Measurements from ENCODE around the gene CCDC178.

The CCDC178 gene

GRCh38 chr18:33040213-33040612 lies 400.3 kb downstream of the CCDC178 start:
- no peak overlapping the region for H3K4me3 ChIP-seq (ENCODE audit: insufficient read depth, low read length, poor library complexity, severe bottlenecking)
- H2AFZ ChIP-seq (ENCODE audit: low read depth, low read length, severe bottlenecking): no peak overlapping the region
- H3K4me2 ChIP-seq (ENCODE audit: low read depth, low read length, poor library complexity, severe bottlenecking): no peak overlapping the region
- no peak for TF ChIP-seq EZH2phosphoT487 (conservative IDR thresholded peaks at IDR 0.05; ENCODE audit: low read length)
- TF ChIP-seq, protein P1, sequence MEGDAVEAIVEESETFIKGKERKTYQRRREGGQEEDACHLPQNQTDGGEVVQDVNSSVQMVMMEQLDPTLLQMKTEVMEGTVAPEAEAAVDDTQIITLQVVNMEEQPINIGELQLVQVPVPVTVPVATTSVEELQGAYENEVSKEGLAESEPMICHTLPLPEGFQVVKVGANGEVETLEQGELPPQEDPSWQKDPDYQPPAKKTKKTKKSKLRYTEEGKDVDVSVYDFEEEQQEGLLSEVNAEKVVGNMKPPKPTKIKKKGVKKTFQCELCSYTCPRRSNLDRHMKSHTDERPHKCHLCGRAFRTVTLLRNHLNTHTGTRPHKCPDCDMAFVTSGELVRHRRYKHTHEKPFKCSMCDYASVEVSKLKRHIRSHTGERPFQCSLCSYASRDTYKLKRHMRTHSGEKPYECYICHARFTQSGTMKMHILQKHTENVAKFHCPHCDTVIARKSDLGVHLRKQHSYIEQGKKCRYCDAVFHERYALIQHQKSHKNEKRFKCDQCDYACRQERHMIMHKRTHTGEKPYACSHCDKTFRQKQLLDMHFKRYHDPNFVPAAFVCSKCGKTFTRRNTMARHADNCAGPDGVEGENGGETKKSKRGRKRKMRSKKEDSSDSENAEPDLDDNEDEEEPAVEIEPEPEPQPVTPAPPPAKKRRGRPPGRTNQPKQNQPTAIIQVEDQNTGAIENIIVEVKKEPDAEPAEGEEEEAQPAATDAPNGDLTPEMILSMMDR (IDR thresholded peaks at IDR 0.05; ENCODE audit: insufficient read depth, low read length, poor library complexity, severe bottlenecking): no peak
- no peaks in the 10 kb centered on the region for H3K9me2 ChIP-seq (replicated peaks; ENCODE audit: insufficient read depth, low read length)
- no peaks in the 10 kb centered on the region for H3K79me2 ChIP-seq (ENCODE audit: insufficient read depth, low read length)
- H4K20me1 ChIP-seq (ENCODE audit: low read depth, low read length): no peaks in the 10 kb centered on the region
- no peak overlapping the region for H3K27ac ChIP-seq (ENCODE audit: low read depth, low read length)
- no peaks in the 10 kb centered on the region for H3K36me3 ChIP-seq (ENCODE audit: low read length)
- no peaks in the 10 kb centered on the region for H3K9me3 ChIP-seq (ENCODE audit: insufficient read depth, low read length)
- H3K27me3 ChIP-seq (ENCODE audit: low read length): no peaks in the 10 kb centered on the region
- H3F3A ChIP-seq (ENCODE audit: insufficient read depth): no peaks in the 10 kb centered on the region
- H3K9ac ChIP-seq (ENCODE audit: low read length): no peak overlapping the region

DNA sequence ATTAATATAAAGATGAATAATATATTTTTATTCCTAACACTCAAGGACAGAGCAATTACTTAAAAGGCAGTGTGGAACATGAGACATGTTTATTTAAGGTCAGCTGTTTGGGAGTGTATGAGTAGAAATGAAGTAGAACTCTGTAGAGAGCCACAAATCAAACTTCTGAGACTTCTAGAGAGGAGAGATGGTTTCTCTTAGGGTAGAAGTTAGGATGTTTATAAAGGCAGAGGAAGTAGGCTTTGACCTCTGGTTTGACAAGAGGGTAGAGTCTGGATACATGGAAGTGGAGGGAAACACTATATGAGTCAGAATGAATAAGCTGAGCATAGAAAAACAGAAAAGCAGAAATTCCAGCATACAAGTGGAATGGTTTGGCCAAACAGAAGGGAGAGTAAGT lies 405.6 kb downstream of the CCDC178 start:
- Histone ChIP-seq H3K9me2 (replicated peaks; ENCODE audit: insufficient read depth, low read length) (no peaks in the 10 kb centered on the region), H3K4me3 (ENCODE audit: insufficient read depth, low read length, poor library complexity, severe bottlenecking) (no peak overlapping the region), H4K20me1 (ENCODE audit: low read depth, low read length) (no peaks in the 10 kb centered on the region), H3K27ac (ENCODE audit: low read depth, low read length) (no peak overlapping the region), H3K27me3 (ENCODE audit: low read length) (no peaks in the 10 kb centered on the region), H3K4me2 (ENCODE audit: low read depth, low read length, poor library complexity, severe bottlenecking) (no peak overlapping the region), H3K9ac (ENCODE audit: low read length) (no peak overlapping the region), H2AFZ (ENCODE audit: low read depth, low read length, severe bottlenecking) (no peak overlapping the region), H3K9me3 (ENCODE audit: insufficient read depth, low read length) (no peaks in the 10 kb centered on the region), H3K36me3 (ENCODE audit: low read length) (no peaks in the 10 kb centered on the region), H3K79me2 (ENCODE audit: insufficient read depth, low read length) (no peaks in the 10 kb centered on the region), H3F3A (ENCODE audit: insufficient read depth) (no peaks in the 10 kb centered on the region)
- no peak for TF ChIP-seq EZH2phosphoT487 (conservative IDR thresholded peaks at IDR 0.05; ENCODE audit: low read length)
- TF ChIP-seq, protein P1 (IDR thresholded peaks at IDR 0.05; ENCODE audit: insufficient read depth, low read length, poor library complexity, severe bottlenecking): no peak

GRCh38 chr18:33034212-33034611 lies 406.3 kb downstream of the CCDC178 start:
- no peaks in the 10 kb centered on the region for H3F3A ChIP-seq (ENCODE audit: insufficient read depth)
- H3K36me3 ChIP-seq (ENCODE audit: low read length): no peaks in the 10 kb centered on the region
- H3K27me3 ChIP-seq (ENCODE audit: low read length): no peaks in the 10 kb centered on the region
- H3K4me3 ChIP-seq (ENCODE audit: insufficient read depth, low read length, poor library complexity, severe bottlenecking): no peak overlapping the region
- no peak overlapping the region for H2AFZ ChIP-seq (ENCODE audit: low read depth, low read length, severe bottlenecking)
- H3K9me3 ChIP-seq (ENCODE audit: insufficient read depth, low read length): no peaks in the 10 kb centered on the region
- H3K4me2 ChIP-seq (ENCODE audit: low read depth, low read length, poor library complexity, severe bottlenecking): no peak overlapping the region
- no peaks in the 10 kb centered on the region for H3K79me2 ChIP-seq (ENCODE audit: insufficient read depth, low read length)
- no peak overlapping the region for H3K27ac ChIP-seq (ENCODE audit: low read depth, low read length)
- no peaks in the 10 kb centered on the region for H4K20me1 ChIP-seq (ENCODE audit: low read depth, low read length)
- no peak overlapping the region for H3K9ac ChIP-seq (ENCODE audit: low read length)
- H3K9me2 ChIP-seq (replicated peaks; ENCODE audit: insufficient read depth, low read length): no peaks in the 10 kb centered on the region
- no peak for TF ChIP-seq EZH2phosphoT487 (conservative IDR thresholded peaks at IDR 0.05; ENCODE audit: low read length)
- TF ChIP-seq, protein P1 (IDR thresholded peaks at IDR 0.05; ENCODE audit: insufficient read depth, low read length, poor library complexity, severe bottlenecking): no peak

Measured in SU-DHL-6 (cell line).